C4-2B (cell line): ENCODE data around the gene FBXO34.

Experiments used
- ZFX ChIP-seq: fragments of 450-650 bp; IDR thresholded peaks from 2 replicates; pipeline ENCODE4 v1.6.1; 2017
- TF ChIP-seq, protein P1 (sequence below): fragments of 450-650 bp; conservative IDR thresholded peaks from 2 replicates; pipeline ENCODE4 v1.5.1; 2017; ENCODE audit warnings: mild to moderate bottlenecking

DNA sequence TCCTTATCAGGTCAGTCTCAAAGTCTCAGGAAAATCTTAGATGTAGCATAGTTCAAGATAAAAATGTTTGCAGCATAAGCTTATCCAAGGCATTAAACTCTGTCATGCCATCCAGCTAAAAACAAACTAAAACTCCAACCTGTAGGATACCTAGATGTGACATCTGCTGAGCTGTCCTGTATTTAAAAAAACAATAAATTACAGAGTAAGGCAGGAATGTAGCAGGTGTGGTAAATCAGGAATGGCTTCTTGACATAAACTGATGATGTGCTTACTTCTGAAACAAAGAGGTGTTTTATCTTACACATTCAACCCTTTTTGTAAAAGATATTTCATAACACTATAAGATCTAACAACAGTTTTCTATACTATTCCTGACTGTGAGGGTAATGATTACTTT is 49.3 kb upstream of the FBXO34 start:
- TF ChIP-seq, protein P1, sequence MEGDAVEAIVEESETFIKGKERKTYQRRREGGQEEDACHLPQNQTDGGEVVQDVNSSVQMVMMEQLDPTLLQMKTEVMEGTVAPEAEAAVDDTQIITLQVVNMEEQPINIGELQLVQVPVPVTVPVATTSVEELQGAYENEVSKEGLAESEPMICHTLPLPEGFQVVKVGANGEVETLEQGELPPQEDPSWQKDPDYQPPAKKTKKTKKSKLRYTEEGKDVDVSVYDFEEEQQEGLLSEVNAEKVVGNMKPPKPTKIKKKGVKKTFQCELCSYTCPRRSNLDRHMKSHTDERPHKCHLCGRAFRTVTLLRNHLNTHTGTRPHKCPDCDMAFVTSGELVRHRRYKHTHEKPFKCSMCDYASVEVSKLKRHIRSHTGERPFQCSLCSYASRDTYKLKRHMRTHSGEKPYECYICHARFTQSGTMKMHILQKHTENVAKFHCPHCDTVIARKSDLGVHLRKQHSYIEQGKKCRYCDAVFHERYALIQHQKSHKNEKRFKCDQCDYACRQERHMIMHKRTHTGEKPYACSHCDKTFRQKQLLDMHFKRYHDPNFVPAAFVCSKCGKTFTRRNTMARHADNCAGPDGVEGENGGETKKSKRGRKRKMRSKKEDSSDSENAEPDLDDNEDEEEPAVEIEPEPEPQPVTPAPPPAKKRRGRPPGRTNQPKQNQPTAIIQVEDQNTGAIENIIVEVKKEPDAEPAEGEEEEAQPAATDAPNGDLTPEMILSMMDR: no peak
- TF ChIP-seq ZFX: no peak
